ENCODE results near the gene TRAK1. TPM values are rescaled to one million over a fixed set of nuclear protein-coding genes. Genes with fewer than 3 reads are reported as not detected.

Gene TRAK1
- total RNA-seq, 1 donor from 2014 or later = 49.2 TPM

- no peaks in the 10 kb centered on the region for H3K9me3 Mint-ChIP-seq
- no peak for TF ChIP-seq CTCF (conservative IDR thresholded peaks at IDR 0.05)
- no peak overlapping the region for H3K27ac Mint-ChIP-seq
- H3K27me3 Mint-ChIP-seq = no peaks in the 10 kb centered on the region
- no peak for DNase-seq (ENCODE audit: extremely low spot score, unreplicated experiment)
- peaks cover 16% of the 10 kb centered on the region for H3K4me1 Mint-ChIP-seq (ENCODE audit: unreplicated experiment)
- H3K36me3 Mint-ChIP-seq = no peaks in the 10 kb centered on the region
- no peak overlapping the region for H3K4me3 Mint-ChIP-seq
Measured at GRCh38 chr3:42114130-42114725, 23.1 kb downstream of the TRAK1 start.

GRCh38 chr3:42115215-42115614 is 24.1 kb downstream of the TRAK1 start:
- TF ChIP-seq CTCF (conservative IDR thresholded peaks at IDR 0.05) = no peak
- Mint-ChIP-seq H3K27ac (no peak overlapping the region), H3K27me3 (no peaks in the 10 kb centered on the region), H3K9me3 (no peaks in the 10 kb centered on the region), H3K4me3 (no peak overlapping the region), H3K4me1 (ENCODE audit: unreplicated experiment) (peaks cover 22% of the 10 kb centered on the region), H3K36me3 (no peaks in the 10 kb centered on the region)
- DNase-seq (ENCODE audit: extremely low spot score, unreplicated experiment) = no peak

- Mint-ChIP-seq H3K9me3 (no peaks in the 10 kb centered on the region), H3K4me3 (no peak overlapping the region), H3K27ac (no peak overlapping the region), H3K4me1 (ENCODE audit: unreplicated experiment) (peaks cover 22% of the 10 kb centered on the region), H3K27me3 (no peaks in the 10 kb centered on the region), H3K36me3 (no peaks in the 10 kb centered on the region)
- DNase-seq (ENCODE audit: extremely low spot score, unreplicated experiment) = no peak
- no peak for TF ChIP-seq CTCF (conservative IDR thresholded peaks at IDR 0.05)
Measured at GRCh38 chr3:42115946-42116345, 24.8 kb downstream of the TRAK1 start.

- H3K4me3 Mint-ChIP-seq = no peak overlapping the region
- DNase-seq (ENCODE audit: extremely low spot score, unreplicated experiment) = no peak
- no peaks in the 10 kb centered on the region for H3K9me3 Mint-ChIP-seq
- H3K27ac Mint-ChIP-seq = peak overlapping the region; percentile 45
- H3K27me3 Mint-ChIP-seq = no peaks in the 10 kb centered on the region
- H3K4me1 Mint-ChIP-seq (ENCODE audit: unreplicated experiment) = peaks cover 22% of the 10 kb centered on the region
- H3K36me3 Mint-ChIP-seq = no peaks in the 10 kb centered on the region
- no peak for TF ChIP-seq CTCF (conservative IDR thresholded peaks at IDR 0.05)
Measured at GRCh38 chr3:42116466-42116865, 25.3 kb downstream of the TRAK1 start.

GRCh38 chr3:42117175-42118008 is 26.2 kb downstream of the TRAK1 start:
- Mint-ChIP-seq H3K4me1 (ENCODE audit: unreplicated experiment) (peaks cover 24% of the 10 kb centered on the region), H3K9me3 (no peaks in the 10 kb centered on the region), H3K4me3 (peak overlapping the region; percentile 20), H3K27ac (peak overlapping the region; percentile 40), H3K36me3 (no peaks in the 10 kb centered on the region), H3K27me3 (no peaks in the 10 kb centered on the region)
- no peak for DNase-seq (ENCODE audit: extremely low spot score, unreplicated experiment)
- peak; percentile 66 for TF ChIP-seq CTCF (conservative IDR thresholded peaks at IDR 0.05)

Data from type B pancreatic cell (in vitro differentiated cells).